Measurements from ENCODE around the gene CALN1. TPM values are rescaled to one million over a fixed set of nuclear protein-coding genes. Genes with fewer than 3 reads are reported as not detected.

Gene CALN1
- total RNA-seq, 4 donors from 2014 or later: under 0.01 to 0.06 TPM; not detected in 2

DNA sequence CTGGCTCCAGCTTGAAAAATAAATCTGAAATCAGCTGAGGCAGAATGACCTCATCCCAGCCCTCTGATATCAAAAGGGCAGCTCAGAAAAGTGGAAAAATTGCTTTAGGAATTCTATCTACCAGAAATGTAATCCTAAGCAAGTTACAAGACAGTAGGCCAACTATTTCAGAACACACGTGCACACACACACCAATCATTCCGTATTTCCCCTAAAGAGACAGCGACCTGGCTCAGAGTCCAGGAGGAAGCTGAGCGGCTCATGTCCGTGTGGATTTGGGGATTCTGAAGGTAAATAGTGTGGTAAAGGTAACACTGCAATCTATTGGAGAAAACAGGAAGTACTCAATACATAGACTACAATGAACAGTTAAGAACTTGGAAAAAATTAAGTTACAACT lies 288.2 kb downstream of the CALN1 start:
- Histone ChIP-seq H3K27ac (replicated peaks in 1 of 4) (no peak overlapping the region), H3K36me3 (no peaks in the 10 kb centered on the region), H3K9me3 (no peaks in the 10 kb centered on the region), H3K4me3 (no peak overlapping the region), H3K27me3 (no peaks in the 10 kb centered on the region), H3K4me1 (no peaks in the 10 kb centered on the region)
- 67% methylated on average over 5 of the region's 5 CpGs for WGBS
- DNase-seq (ENCODE audit: extremely low spot score): no peak
- intact Hi-C loops (cut with DNase I): no loop called here
- TF ChIP-seq, protein P1, sequence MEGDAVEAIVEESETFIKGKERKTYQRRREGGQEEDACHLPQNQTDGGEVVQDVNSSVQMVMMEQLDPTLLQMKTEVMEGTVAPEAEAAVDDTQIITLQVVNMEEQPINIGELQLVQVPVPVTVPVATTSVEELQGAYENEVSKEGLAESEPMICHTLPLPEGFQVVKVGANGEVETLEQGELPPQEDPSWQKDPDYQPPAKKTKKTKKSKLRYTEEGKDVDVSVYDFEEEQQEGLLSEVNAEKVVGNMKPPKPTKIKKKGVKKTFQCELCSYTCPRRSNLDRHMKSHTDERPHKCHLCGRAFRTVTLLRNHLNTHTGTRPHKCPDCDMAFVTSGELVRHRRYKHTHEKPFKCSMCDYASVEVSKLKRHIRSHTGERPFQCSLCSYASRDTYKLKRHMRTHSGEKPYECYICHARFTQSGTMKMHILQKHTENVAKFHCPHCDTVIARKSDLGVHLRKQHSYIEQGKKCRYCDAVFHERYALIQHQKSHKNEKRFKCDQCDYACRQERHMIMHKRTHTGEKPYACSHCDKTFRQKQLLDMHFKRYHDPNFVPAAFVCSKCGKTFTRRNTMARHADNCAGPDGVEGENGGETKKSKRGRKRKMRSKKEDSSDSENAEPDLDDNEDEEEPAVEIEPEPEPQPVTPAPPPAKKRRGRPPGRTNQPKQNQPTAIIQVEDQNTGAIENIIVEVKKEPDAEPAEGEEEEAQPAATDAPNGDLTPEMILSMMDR (IDR thresholded peaks at IDR 0.05): no peak
- no peak for TF ChIP-seq EP300 (IDR thresholded peaks at IDR 0.05)
- TF ChIP-seq POLR2AphosphoS5 (IDR thresholded peaks at IDR 0.05): no peak

- 79% methylated on average over 3 of the region's 3 CpGs for WGBS
- TF ChIP-seq POLR2AphosphoS5 (IDR thresholded peaks at IDR 0.05) (no peak), EP300 (IDR thresholded peaks at IDR 0.05) (no peak), POLR2A (IDR thresholded peaks at IDR 0.05; ENCODE audit: low read depth) (no peak)
- TF ChIP-seq, protein P1 (IDR thresholded peaks at IDR 0.05): no peak
- H3K4me1 ChIP-seq: no peaks in the 10 kb centered on the region
- H3K4me3 ChIP-seq: no peak overlapping the region
- DNase-seq (ENCODE audit: extremely low spot score): no peak
- H3K27me3 ChIP-seq: no peaks in the 10 kb centered on the region
- no peaks in the 10 kb centered on the region for H3K36me3 ChIP-seq
- H3K9me3 ChIP-seq: no peaks in the 10 kb centered on the region
- H3K27ac ChIP-seq (replicated peaks in 1 of 4): no peak overlapping the region
- intact Hi-C loops (cut with DNase I): no loop called here
Measured at GRCh38 chr7:72118366-72118765, 293.8 kb downstream of the CALN1 start.

- DNase-seq (ENCODE audit: extremely low spot score): no peak
- H3K4me3 ChIP-seq: no peak overlapping the region
- 79% methylated on average over 2 of the region's 2 CpGs for WGBS
- TF ChIP-seq POLR2AphosphoS5 (IDR thresholded peaks at IDR 0.05): no peak
- TF ChIP-seq POLR2A (IDR thresholded peaks at IDR 0.05; ENCODE audit: low read depth): no peak
- TF ChIP-seq, protein P1 (IDR thresholded peaks at IDR 0.05): no peak
- TF ChIP-seq EP300 (IDR thresholded peaks at IDR 0.05): no peak
- no peak overlapping the region for H3K27ac ChIP-seq (replicated peaks in 1 of 4)
- no peaks in the 10 kb centered on the region for H3K4me1 ChIP-seq
- peaks cover 0 to 7% (median 2%) of the 10 kb centered on the region in 4 donors for H3K9me3 ChIP-seq
- H3K27me3 ChIP-seq: no peaks in the 10 kb centered on the region
- intact Hi-C loops (cut with DNase I): no loop called here
- no peaks in the 10 kb centered on the region for H3K36me3 ChIP-seq
Measured at GRCh38 chr7:72114129-72114528, 298.0 kb downstream of the CALN1 start.

GRCh38 chr7:72112992-72113391 lies 299.1 kb downstream of the CALN1 start:
- intact Hi-C loops (cut with DNase I): no loop called here
- Histone ChIP-seq H3K4me1 (no peaks in the 10 kb centered on the region), H3K4me3 (no peak overlapping the region), H3K36me3 (no peaks in the 10 kb centered on the region), H3K27me3 (no peaks in the 10 kb centered on the region), H3K27ac (replicated peaks in 1 of 4) (no peak overlapping the region), H3K9me3 (peaks cover 0 to 16% (median 12%) of the 10 kb centered on the region in 4 donors)
- WGBS: 45% methylated on average over 5 of the region's 5 CpGs
- no peak for DNase-seq (ENCODE audit: extremely low spot score)
- no peak for TF ChIP-seq POLR2A (IDR thresholded peaks at IDR 0.05; ENCODE audit: low read depth)
- TF ChIP-seq POLR2AphosphoS5 (IDR thresholded peaks at IDR 0.05): no peak
- no peak for TF ChIP-seq EP300 (IDR thresholded peaks at IDR 0.05)
- TF ChIP-seq, protein P1 (IDR thresholded peaks at IDR 0.05): no peak

GRCh38 chr7:72112530-72112929 lies 299.6 kb downstream of the CALN1 start:
- H3K27ac ChIP-seq (replicated peaks in 1 of 4): no peak overlapping the region
- no peaks in the 10 kb centered on the region for H3K27me3 ChIP-seq
- no peak for TF ChIP-seq POLR2AphosphoS5 (IDR thresholded peaks at IDR 0.05)
- TF ChIP-seq POLR2A (IDR thresholded peaks at IDR 0.05; ENCODE audit: low read depth): no peak
- TF ChIP-seq, protein P1 (IDR thresholded peaks at IDR 0.05): no peak
- no peak for TF ChIP-seq EP300 (IDR thresholded peaks at IDR 0.05)
- peaks cover 0 to 20% (median 16%) of the 10 kb centered on the region in 4 donors for H3K9me3 ChIP-seq
- no peak for DNase-seq (ENCODE audit: extremely low spot score)
- no peaks in the 10 kb centered on the region for H3K36me3 ChIP-seq
- 33% methylated on average over 4 of the region's 4 CpGs for WGBS
- intact Hi-C loops (cut with DNase I): no loop called here
- H3K4me1 ChIP-seq: no peaks in the 10 kb centered on the region
- no peak overlapping the region for H3K4me3 ChIP-seq
